GM12878 (cell line): ENCODE results near the gene BNC2. TPM values are rescaled to one million over a fixed set of nuclear protein-coding genes. Genes with fewer than 3 reads are reported as not detected.

ENCODE experiments used
- ATAC-seq: fragments of 200-7000 bp; cut with Tn5 transposase; 3 replicates; pipeline ENCODE4 v1.9.1; 2020; ENCODE audit warnings: mild to moderate bottlenecking, moderate library complexity
- BruUV-seq: library from RNA; stranded (reverse); fragments of 400-500 nt; replicated peaks from 2 replicates; lab custom pipeline; 2021; lab: Mats Ljungman, UMichigan
- CTCF ChIA-PET: fragments of 300-600 bp; sonication (Branson Sonifier 250); formaldehyde crosslinking; extraction: SDS; loops from one replicate; lab custom pipeline; 2021; ENCODE audit warnings: inconsistent platforms; lab: Yijun Ruan, JAX
- POLR2A ChIA-PET: fragments of 350-600 bp; formaldehyde crosslinking; extraction: SDS; loops from one replicate; lab custom pipeline; 2021; ENCODE audit warnings: inconsistent platforms; lab: Charles Lee
- RAD21 ChIA-PET: fragments of 300-600 bp; sonication (Branson Sonifier 250); formaldehyde crosslinking; loops from one replicate; lab custom pipeline; 2023; ENCODE audit warnings: antibody characterized with exemption; ENCODE audit not compliant: unreplicated experiment; lab: Charles Lee
- SMC1A ChIA-PET: fragments of 300-600 bp; sonication (Branson Sonifier 250); formaldehyde crosslinking; loops from one replicate; lab custom pipeline; 2023; ENCODE audit not compliant: unreplicated experiment, uncharacterized antibody; lab: Charles Lee
- DNase-seq: peaks from one replicate; pipeline ENCODE4 v3.0.0-alpha.2; 2011; ENCODE audit warnings: low read depth, low spot score
- FAIRE-seq: peaks from 3 replicates; lab custom pipeline; 2011; peaks lifted over from hg19 to GRCh38; lab: Jason Lieb, UNC
- H2AFZ ChIP-seq: 2 replicates; pipeline ENCODE4 v1.6.0; 2011; ENCODE audit warnings: low read depth, low read length, control low read depth; ENCODE audit not compliant: control insufficient read depth
- H3K27ac ChIP-seq: 2 replicates; pipeline ENCODE4 v1.5.1; 2011; ENCODE audit warnings: control low read depth; ENCODE audit not compliant: control insufficient read depth, insufficient read depth
- H3K27me3 ChIP-seq, 2 experiments: replicated peaks in 1 of 2; 2 replicates each; pipeline versions ENCODE4 v1.6.0 to v1.6.1; 2011; ENCODE audit warnings: low read length in 1 of 2; ENCODE audit not compliant: control insufficient read depth in 2 of 2, insufficient read depth in 2 of 2
- H3K36me3 ChIP-seq, 2 experiments: 2 replicates each; pipeline ENCODE4 v1.5.1; 2011; ENCODE audit warnings: low read length in 1 of 2; ENCODE audit not compliant: control insufficient read depth in 2 of 2, insufficient read depth in 2 of 2
- H3K4me1 ChIP-seq: 2 replicates; pipeline ENCODE4 v1.6.1; 2011; ENCODE audit warnings: mild to moderate bottlenecking, low read length, moderate library complexity, mixed read lengths; ENCODE audit not compliant: control insufficient read depth, insufficient read depth
- H3K4me2 ChIP-seq: 2 replicates; pipeline ENCODE4 v1.6.0; 2011; ENCODE audit warnings: control low read depth; ENCODE audit not compliant: control insufficient read depth, insufficient read depth
- H3K4me3 ChIP-seq: fragments of 200-600 bp; sonication (generic); 2 replicates; pipeline ENCODE4 v1.5.1; 2016
- H3K79me2 ChIP-seq: 2 replicates; pipeline ENCODE4 v1.6.0; 2011; ENCODE audit warnings: low read length; ENCODE audit not compliant: control insufficient read depth, insufficient read depth
- H3K9ac ChIP-seq: 2 replicates; pipeline ENCODE4 v1.8.0; 2011; ENCODE audit warnings: low read length, control low read depth, mixed read lengths; ENCODE audit not compliant: control insufficient read depth, insufficient read depth
- H3K9me3 ChIP-seq: replicated peaks from 3 replicates; pipeline ENCODE4 v1.5.1; 2011; ENCODE audit warnings: mild to moderate bottlenecking, low read length; ENCODE audit not compliant: control insufficient read depth, insufficient read depth
- H4K20me1 ChIP-seq: 2 replicates; pipeline ENCODE4 v1.6.0; 2011; ENCODE audit not compliant: control insufficient read depth, insufficient read depth
- GATAD2B ChIP-seq: fragments of 450-650 bp; conservative IDR thresholded peaks from 2 replicates; pipeline ENCODE4 v1.6.1; 2017; ENCODE audit warnings: low read depth, mild to moderate bottlenecking, moderate library complexity
- KDM1A ChIP-seq: fragments of 200-600 bp; sonication (generic); IDR thresholded peaks from 2 replicates; pipeline ENCODE4 v1.6.1; 2016; ENCODE audit warnings: borderline replicate concordance
- KLF5 ChIP-seq: fragments of 450-650 bp; IDR thresholded peaks from 2 replicates; pipeline ENCODE4 v1.6.1; 2014; ENCODE audit warnings: mild to moderate bottlenecking; ENCODE audit not compliant: partially characterized antibody
- WRNIP1 ChIP-seq: IDR thresholded peaks from 2 replicates; pipeline ENCODE4 v1.6.1; 2011; ENCODE audit warnings: low read depth, low read length, improper control_type of control experiment, borderline replicate concordance
- WGBS: methylation state at CpG from one replicate; pipeline ENCODE4 v1.1.6; 2016; ENCODE audit warnings: low lambda C conversion rate; ENCODE audit not compliant: insufficient replicate concordance, insufficient coverage; ENCODE audit errors: missing lambda C conversion rate; 5-methylcytosine and 5-hydroxymethylcytosine counted together
- in situ Hi-C: fragments of 300-500 bp; cut with MboI; formaldehyde crosslinking; loops from 9 replicates; pipeline ENCODE4 v1.14.3; 2018; ENCODE audit warnings: mixed read lengths
- intact Hi-C: fragments of 100-400 bp; cut with micrococcal nuclease; formaldehyde crosslinking; loops from one replicate; pipeline ENCODE4 v1.14.2; 2022; ENCODE audit not compliant: unreplicated experiment
- polyA plus RNA-seq, 11 experiments: library from polyadenylated mRNA; depleted of rRNA in 4 of 11; unstranded in 6 of 11; stranded (reverse) in 5 of 11; fragments of >200 nt; fragmentation: Nextera tagmentation in 4 of 11; fragmentation: Illumina TruSeq in 1 of 11; extraction: Ambion mirVana in 4 of 11; extraction: Trizol in 1 of 11; gene quantifications; 1 replicate in 1 of 11; 2 replicates in 10 of 11; pipeline versions ENCODE4 v1.2.1 to v1.2.3, GENCODE V29; 2011 to 2016; ENCODE audit warnings: inconsistent platforms in 2 of 11, missing spikeins in 2 of 11, low read depth in 1 of 11
- total RNA-seq, 4 experiments: library from RNA; depleted of rRNA in 3 of 4; stranded (reverse); fragments of >200 nt in 3 of 4; fragmentation: Illumina TruSeq in 1 of 4; extraction: Trizol in 1 of 4; gene quantifications; 2 replicates each; pipeline versions ENCODE4 v1.2.1 to v1.2.3, GENCODE V29; 2013 to 2021
- TF ChIP-seq, protein P1 (sequence below): IDR thresholded peaks from 2 replicates; pipeline ENCODE4 v1.6.1; 2012; ENCODE audit warnings: low read depth, low read length, improper control_type of control experiment
- TF ChIP-seq, protein P2 (sequence below): fragments of 450-650 bp; IDR thresholded peaks from 2 replicates; pipeline ENCODE4 v1.6.1; 2016; ENCODE audit warnings: mild to moderate bottlenecking
- TF ChIP-seq, protein P3 (sequence below): fragments of 450-650 bp; formaldehyde crosslinking; IDR thresholded peaks from 2 replicates; pipeline ENCODE4 v1.5.0; 2022; ENCODE audit warnings: mild to moderate bottlenecking, missing genetic modification characterization
- TF ChIP-seq, protein P4 (sequence below): IDR thresholded peaks from 2 replicates; pipeline ENCODE4 v1.6.1; 2012; ENCODE audit warnings: low read length, inconsistent platforms
- TF ChIP-seq, protein P5 (sequence below): IDR thresholded peaks from 2 replicates; pipeline ENCODE4 v1.6.1; 2011; ENCODE audit warnings: low read depth, mild to moderate bottlenecking, low read length, moderate library complexity, borderline replicate concordance; ENCODE audit errors: extremely low read depth
- TF ChIP-seq, protein P6 (sequence below): IDR thresholded peaks from 2 replicates; pipeline ENCODE4 v1.6.1; 2012; ENCODE audit warnings: low read depth, low read length, improper control_type of control experiment

BNC2 gene
- total and polyA plus RNA-seq, 10 of the 15 experiments (the other 5 are each of a cell fraction or from before 2014, with no cell fraction given): 0.05 to 14.5 (median 0.26) TPM

DNA sequence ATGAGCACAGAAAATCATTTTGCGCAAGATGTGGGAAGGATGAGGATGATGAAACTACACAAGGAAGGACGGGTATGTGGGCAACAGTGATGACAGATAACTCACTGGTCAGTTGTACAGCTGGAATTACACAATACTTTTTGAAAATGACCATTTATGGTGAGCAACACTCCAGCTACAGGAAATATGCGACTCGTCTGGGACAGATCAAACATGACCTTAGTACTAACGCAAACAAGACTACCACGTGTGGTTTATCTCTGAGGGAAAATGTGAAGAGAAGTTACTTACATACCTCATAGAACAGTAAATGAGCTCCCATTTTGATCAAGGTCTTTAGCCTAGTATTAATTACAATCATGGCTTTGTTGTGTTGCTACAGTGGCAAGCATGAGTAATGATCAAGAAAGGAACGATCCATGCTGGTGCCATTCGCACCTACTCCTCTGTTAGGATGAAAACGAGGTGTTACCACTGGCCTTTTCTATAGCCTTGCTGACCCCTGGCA is 456.9 kb downstream of the BNC2 start:
- no peaks in the 10 kb centered on the region for H3K4me1 ChIP-seq
- DNase-seq: no peak
- FAIRE-seq: no peak
- no peaks in the 10 kb centered on the region for H3K79me2 ChIP-seq
- WGBS: 41% methylated on average over 9 of the region's 9 CpGs
- H2AFZ ChIP-seq: no peak overlapping the region
- TF ChIP-seq, protein P1, sequence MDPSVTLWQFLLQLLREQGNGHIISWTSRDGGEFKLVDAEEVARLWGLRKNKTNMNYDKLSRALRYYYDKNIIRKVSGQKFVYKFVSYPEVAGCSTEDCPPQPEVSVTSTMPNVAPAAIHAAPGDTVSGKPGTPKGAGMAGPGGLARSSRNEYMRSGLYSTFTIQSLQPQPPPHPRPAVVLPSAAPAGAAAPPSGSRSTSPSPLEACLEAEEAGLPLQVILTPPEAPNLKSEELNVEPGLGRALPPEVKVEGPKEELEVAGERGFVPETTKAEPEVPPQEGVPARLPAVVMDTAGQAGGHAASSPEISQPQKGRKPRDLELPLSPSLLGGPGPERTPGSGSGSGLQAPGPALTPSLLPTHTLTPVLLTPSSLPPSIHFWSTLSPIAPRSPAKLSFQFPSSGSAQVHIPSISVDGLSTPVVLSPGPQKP: no peak
- no peak for TF ChIP-seq GATAD2B
- TF ChIP-seq KDM1A: no peak
- TF ChIP-seq, protein P2, sequence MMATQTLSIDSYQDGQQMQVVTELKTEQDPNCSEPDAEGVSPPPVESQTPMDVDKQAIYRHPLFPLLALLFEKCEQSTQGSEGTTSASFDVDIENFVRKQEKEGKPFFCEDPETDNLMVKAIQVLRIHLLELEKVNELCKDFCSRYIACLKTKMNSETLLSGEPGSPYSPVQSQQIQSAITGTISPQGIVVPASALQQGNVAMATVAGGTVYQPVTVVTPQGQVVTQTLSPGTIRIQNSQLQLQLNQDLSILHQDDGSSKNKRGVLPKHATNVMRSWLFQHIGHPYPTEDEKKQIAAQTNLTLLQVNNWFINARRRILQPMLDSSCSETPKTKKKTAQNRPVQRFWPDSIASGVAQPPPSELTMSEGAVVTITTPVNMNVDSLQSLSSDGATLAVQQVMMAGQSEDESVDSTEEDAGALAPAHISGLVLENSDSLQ: no peak
- TF ChIP-seq, protein P3, sequence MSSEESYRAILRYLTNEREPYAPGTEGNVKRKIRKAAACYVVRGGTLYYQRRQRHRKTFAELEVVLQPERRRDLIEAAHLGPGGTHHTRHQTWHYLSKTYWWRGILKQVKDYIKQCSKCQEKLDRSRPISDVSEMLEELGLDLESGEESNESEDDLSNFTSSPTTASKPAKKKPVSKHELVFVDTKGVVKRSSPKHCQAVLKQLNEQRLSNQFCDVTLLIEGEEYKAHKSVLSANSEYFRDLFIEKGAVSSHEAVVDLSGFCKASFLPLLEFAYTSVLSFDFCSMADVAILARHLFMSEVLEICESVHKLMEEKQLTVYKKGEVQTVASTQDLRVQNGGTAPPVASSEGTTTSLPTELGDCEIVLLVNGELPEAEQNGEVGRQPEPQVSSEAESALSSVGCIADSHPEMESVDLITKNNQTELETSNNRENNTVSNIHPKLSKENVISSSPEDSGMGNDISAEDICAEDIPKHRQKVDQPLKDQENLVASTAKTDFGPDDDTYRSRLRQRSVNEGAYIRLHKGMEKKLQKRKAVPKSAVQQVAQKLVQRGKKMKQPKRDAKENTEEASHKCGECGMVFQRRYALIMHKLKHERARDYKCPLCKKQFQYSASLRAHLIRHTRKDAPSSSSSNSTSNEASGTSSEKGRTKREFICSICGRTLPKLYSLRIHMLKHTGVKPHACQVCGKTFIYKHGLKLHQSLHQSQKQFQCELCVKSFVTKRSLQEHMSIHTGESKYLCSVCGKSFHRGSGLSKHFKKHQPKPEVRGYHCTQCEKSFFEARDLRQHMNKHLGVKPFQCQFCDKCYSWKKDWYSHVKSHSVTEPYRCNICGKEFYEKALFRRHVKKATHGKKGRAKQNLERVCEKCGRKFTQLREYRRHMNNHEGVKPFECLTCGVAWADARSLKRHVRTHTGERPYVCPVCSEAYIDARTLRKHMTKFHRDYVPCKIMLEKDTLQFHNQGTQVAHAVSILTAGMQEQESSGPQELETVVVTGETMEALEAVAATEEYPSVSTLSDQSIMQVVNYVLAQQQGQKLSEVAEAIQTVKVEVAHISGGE: no peak
- TF ChIP-seq, protein P4, sequence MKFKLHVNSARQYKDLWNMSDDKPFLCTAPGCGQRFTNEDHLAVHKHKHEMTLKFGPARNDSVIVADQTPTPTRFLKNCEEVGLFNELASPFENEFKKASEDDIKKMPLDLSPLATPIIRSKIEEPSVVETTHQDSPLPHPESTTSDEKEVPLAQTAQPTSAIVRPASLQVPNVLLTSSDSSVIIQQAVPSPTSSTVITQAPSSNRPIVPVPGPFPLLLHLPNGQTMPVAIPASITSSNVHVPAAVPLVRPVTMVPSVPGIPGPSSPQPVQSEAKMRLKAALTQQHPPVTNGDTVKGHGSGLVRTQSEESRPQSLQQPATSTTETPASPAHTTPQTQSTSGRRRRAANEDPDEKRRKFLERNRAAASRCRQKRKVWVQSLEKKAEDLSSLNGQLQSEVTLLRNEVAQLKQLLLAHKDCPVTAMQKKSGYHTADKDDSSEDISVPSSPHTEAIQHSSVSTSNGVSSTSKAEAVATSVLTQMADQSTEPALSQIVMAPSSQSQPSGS: no peak
- TF ChIP-seq, protein P5, sequence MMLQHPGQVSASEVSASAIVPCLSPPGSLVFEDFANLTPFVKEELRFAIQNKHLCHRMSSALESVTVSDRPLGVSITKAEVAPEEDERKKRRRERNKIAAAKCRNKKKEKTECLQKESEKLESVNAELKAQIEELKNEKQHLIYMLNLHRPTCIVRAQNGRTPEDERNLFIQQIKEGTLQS: no peak
- TF ChIP-seq, protein P6, sequence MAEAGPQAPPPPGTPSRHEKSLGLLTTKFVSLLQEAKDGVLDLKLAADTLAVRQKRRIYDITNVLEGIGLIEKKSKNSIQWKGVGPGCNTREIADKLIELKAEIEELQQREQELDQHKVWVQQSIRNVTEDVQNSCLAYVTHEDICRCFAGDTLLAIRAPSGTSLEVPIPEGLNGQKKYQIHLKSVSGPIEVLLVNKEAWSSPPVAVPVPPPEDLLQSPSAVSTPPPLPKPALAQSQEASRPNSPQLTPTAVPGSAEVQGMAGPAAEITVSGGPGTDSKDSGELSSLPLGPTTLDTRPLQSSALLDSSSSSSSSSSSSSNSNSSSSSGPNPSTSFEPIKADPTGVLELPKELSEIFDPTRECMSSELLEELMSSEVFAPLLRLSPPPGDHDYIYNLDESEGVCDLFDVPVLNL: no peak
- TF ChIP-seq WRNIP1: no peak
- TF ChIP-seq KLF5: no peak
- H4K20me1 ChIP-seq: no peaks in the 10 kb centered on the region
- in situ Hi-C loops: no loop called here
- POLR2A ChIA-PET: no interaction called here
- no peaks in the 10 kb centered on the region for H3K36me3 ChIP-seq
- no peak overlapping the region for H3K9ac ChIP-seq
- SMC1A ChIA-PET: interaction anchor here (0.8 to 1.0 kb wide), 2 partner anchors 12 to 27 kb away, joined by 3 read pairs; no protein-coding TSS in a partner anchor
- BruUV-seq: no TSS peak
- H3K4me2 ChIP-seq: no peak overlapping the region
- H3K9me3 ChIP-seq: no peaks in the 10 kb centered on the region
- ATAC-seq: no peak
- no peak overlapping the region for H3K4me3 ChIP-seq
- intact Hi-C loops: no loop called here
- RAD21 ChIA-PET: interaction anchor here (1.6 kb wide), 1 partner anchor 20 kb away, joined by 3 read pairs; no protein-coding TSS in a partner anchor
- H3K27me3 ChIP-seq: no peaks in the 10 kb centered on the region; a peak in 1 of 4 replicates
- CTCF ChIA-PET: interaction anchor here (0.7 kb wide), 1 partner anchor 289 kb away, joined by 4 read pairs; no protein-coding TSS in a partner anchor
- no peak overlapping the region for H3K27ac ChIP-seq
